ENCODE data around the gene COL19A1.

COL19A1 gene

GRCh38 chr6:69973763-69974162 is 107.4 kb downstream of the COL19A1 start:
- Mint-ChIP-seq H3K4me3 (peak overlapping the region in 1 of 3 experiments; percentile 38), H3K9me3 (peaks cover 4% of the 10 kb centered on the region), H3K36me3 (ENCODE audit: low read depth) (no peaks in the 10 kb centered on the region), H3K27me3 (ENCODE audit: low read depth) (peaks cover 4% of the 10 kb centered on the region), H3K27ac (peak overlapping the region in 1 of 3 experiments; percentile 2), H3K4me1 (peaks cover 12% of the 10 kb centered on the region)
- TF ChIP-seq CTCF (IDR thresholded peaks at IDR 0.05; ENCODE audit: unreplicated experiment in 3 of 3), result no peak

- Mint-ChIP-seq H3K27me3 (ENCODE audit: low read depth) (peaks cover 4% of the 10 kb centered on the region), H3K9me3 (peaks cover 4% of the 10 kb centered on the region), H3K4me1 (peaks cover 12% of the 10 kb centered on the region), H3K4me3 (peak overlapping the region in 1 of 3 experiments; percentile 38), H3K36me3 (ENCODE audit: low read depth) (no peaks in the 10 kb centered on the region), H3K27ac (peak overlapping the region in 2 of 3 experiments; percentile 2 to 29)
- no peak for TF ChIP-seq CTCF (IDR thresholded peaks at IDR 0.05; ENCODE audit: unreplicated experiment in 3 of 3)
Measured at GRCh38 chr6:69974193-69974592, 107.8 kb downstream of the COL19A1 start.

- H3K4me3 Mint-ChIP-seq, result no peak overlapping the region
- peaks cover 4% of the 10 kb centered on the region for H3K27me3 Mint-ChIP-seq (ENCODE audit: low read depth)
- no peak overlapping the region for H3K27ac Mint-ChIP-seq
- no peak for TF ChIP-seq CTCF (IDR thresholded peaks at IDR 0.05; ENCODE audit: unreplicated experiment in 3 of 3)
- peaks cover 4% of the 10 kb centered on the region for H3K9me3 Mint-ChIP-seq
- H3K4me1 Mint-ChIP-seq, result peaks cover 12% of the 10 kb centered on the region
- H3K36me3 Mint-ChIP-seq (ENCODE audit: low read depth), result no peaks in the 10 kb centered on the region
Measured at GRCh38 chr6:69976591-69977090, 110.3 kb downstream of the COL19A1 start.

- Mint-ChIP-seq H3K36me3 (ENCODE audit: low read depth) (no peaks in the 10 kb centered on the region), H3K27me3 (ENCODE audit: low read depth) (no peaks in the 10 kb centered on the region), H3K4me3 (no peak overlapping the region), H3K4me1 (no peaks in the 10 kb centered on the region), H3K9me3 (no peaks in the 10 kb centered on the region), H3K27ac (no peak overlapping the region)
- no peak for TF ChIP-seq CTCF (IDR thresholded peaks at IDR 0.05; ENCODE audit: unreplicated experiment in 3 of 3)
Measured at GRCh38 chr6:69980624-69981023, 114.3 kb downstream of the COL19A1 start.

- TF ChIP-seq CTCF (IDR thresholded peaks at IDR 0.05; ENCODE audit: unreplicated experiment in 3 of 3), result no peak
- Mint-ChIP-seq H3K27ac (no peak overlapping the region), H3K36me3 (ENCODE audit: low read depth) (no peaks in the 10 kb centered on the region), H3K4me1 (no peaks in the 10 kb centered on the region), H3K9me3 (no peaks in the 10 kb centered on the region), H3K27me3 (ENCODE audit: low read depth) (no peaks in the 10 kb centered on the region), H3K4me3 (no peak overlapping the region)
Measured at GRCh38 chr6:69984506-69984905, 118.2 kb downstream of the COL19A1 start.

GRCh38 chr6:69985180-69985579 is 118.8 kb downstream of the COL19A1 start:
- no peaks in the 10 kb centered on the region for H3K4me1 Mint-ChIP-seq
- H3K27me3 Mint-ChIP-seq (ENCODE audit: low read depth), result no peaks in the 10 kb centered on the region
- H3K4me3 Mint-ChIP-seq, result no peak overlapping the region
- H3K27ac Mint-ChIP-seq, result no peak overlapping the region
- no peaks in the 10 kb centered on the region for H3K36me3 Mint-ChIP-seq (ENCODE audit: low read depth)
- no peak for TF ChIP-seq CTCF (IDR thresholded peaks at IDR 0.05; ENCODE audit: unreplicated experiment in 3 of 3)
- no peaks in the 10 kb centered on the region for H3K9me3 Mint-ChIP-seq
